Measurements from ENCODE around the gene PLEKHG2. TPM values are rescaled to one million over a fixed set of nuclear protein-coding genes. Genes with fewer than 3 reads are reported as not detected.
A peak's percentile ranks its signal among the peaks of the same experiment; 100 is the strongest.

Gene PLEKHG2
- polyA plus RNA-seq, 2 of the 4 experiments (the other 2 are of a cell fraction), result 21.6 to 41.7 TPM

DNA sequence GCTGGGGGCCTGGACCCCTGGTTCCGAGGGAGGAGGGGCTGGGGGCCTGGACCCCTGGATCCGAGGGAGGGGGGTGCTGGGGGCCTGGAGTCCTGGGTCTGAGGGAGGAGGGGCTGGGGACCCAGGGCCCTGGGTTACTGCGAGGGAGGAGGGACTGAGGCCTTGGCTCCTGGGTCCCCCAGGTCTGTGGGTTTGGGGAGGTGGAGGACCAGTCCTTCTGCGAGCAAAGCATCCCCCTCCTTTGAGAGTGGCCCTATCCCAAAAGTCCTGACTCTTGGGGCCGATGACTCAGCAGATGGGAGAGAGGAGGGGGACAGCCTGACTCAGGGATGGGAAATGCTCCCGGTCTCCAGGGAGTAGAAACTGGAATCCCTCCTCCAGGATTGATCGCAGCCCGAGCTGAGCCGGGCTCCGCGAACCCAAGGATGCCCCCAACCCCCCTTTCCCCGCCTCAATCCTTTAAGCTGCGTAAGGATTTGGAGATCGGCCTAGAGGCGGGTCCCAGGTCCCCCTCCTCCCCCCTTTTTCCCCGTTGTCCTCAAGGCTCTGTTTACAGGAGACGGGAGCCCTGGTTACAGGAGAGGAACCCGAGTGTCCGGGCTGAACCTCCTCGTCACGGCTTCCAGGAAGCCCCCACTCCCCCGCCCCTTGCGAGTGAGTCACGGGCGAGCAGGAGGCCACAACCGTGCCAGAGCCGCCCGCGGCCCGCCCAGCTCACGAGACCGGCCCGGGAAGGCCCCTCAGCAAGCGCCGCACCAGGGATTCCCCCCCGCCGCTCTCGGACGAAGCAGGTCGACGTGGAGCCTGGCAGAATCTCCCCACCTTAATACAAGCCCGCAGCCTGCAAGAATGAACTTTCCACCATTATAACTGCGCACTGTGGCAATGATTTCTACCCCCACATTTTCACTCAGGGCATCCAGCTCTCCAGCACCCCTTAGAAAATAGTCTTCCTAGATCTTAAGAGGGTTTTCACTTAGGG lies 8.8 kb upstream of the PLEKHG2 start (continued):
- TF ChIP-seq RNF2 (IDR thresholded peaks at IDR 0.05; ENCODE audit: borderline replicate concordance, low read depth) (no peak), BHLHE40 (IDR thresholded peaks at IDR 0.05; ENCODE audit: low read depth, low read length) (peak; percentile 100)

DNA sequence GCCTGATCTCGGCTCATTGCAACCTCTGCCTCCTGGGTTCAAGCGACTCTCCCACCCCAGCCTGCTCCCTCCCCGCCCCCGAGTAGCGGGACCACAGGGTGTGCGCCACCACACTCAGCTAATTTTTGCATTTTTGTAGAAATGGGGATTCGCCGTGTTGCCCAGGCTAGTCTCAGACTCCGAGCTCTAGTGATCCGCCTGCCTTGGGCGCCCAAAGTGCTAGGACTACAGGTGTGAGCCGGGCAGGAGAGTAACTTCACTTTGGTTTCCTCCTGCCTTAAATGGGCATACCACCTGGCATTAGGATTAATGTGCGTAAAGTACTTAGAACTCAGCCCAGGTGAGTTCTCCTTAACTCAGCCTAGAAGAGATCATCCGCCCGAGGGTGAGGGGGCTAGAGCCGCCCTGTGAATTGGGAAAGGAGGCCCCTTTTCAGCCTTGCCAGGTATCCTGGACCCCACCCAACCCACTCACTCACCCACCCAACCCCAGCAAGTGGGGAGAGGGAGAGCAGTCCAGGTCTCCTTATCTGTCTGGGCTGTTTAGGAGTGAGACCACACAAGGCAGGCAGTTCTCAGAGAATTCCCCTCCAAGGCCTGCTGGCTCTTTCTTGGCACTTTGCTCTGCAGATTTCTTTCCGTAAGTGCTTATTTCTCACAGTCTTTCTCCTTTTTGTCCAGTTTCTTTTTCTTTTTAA lies 7.1 kb upstream of the PLEKHG2 start:
- TF ChIP-seq, protein P1, sequence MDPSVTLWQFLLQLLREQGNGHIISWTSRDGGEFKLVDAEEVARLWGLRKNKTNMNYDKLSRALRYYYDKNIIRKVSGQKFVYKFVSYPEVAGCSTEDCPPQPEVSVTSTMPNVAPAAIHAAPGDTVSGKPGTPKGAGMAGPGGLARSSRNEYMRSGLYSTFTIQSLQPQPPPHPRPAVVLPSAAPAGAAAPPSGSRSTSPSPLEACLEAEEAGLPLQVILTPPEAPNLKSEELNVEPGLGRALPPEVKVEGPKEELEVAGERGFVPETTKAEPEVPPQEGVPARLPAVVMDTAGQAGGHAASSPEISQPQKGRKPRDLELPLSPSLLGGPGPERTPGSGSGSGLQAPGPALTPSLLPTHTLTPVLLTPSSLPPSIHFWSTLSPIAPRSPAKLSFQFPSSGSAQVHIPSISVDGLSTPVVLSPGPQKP (IDR thresholded peaks at IDR 0.05; ENCODE audit: low read depth, low read length), result no peak
- 0 out of 2 replicates have a peak, but pooled peaks have one; percentile 66 for TF ChIP-seq POLR2AphosphoS2 (conservative IDR thresholded peaks at IDR 0.05; ENCODE audit: low read length)
- H3K4me3 ChIP-seq, result no peak overlapping the region
- peak overlapping the region; percentile 95 for H3K4me2 ChIP-seq
- H3K9me3 ChIP-seq, result no peaks in the 10 kb centered on the region
- H3K27ac ChIP-seq, result peak overlapping the region; percentile 94 to 99
- FAIRE-seq (no peak), DNase-seq (ENCODE audit: low read depth in 1 of 2, low spot score in 1 of 2) (peak in 1 of 2 experiments; percentile 33), ATAC-seq (no peak)
- 92% methylated on average over 17 of the region's 17 CpGs for WGBS (ENCODE audit: missing lambda C conversion rate)
- peaks cover 71% of the 10 kb centered on the region for H3K4me1 ChIP-seq
- ChIA-PET POLR2A (interaction anchor here (0.6 to 9.4 kb wide), 10 partner anchors 9 to 758 kb away, joined by 3 to 140 read pairs (median 3); partner anchors contain the start of genes ACTN4, MED29, PAF1 and RPS16), CTCF (interaction anchor here (0.6 to 21.4 kb wide), 7 partner anchors 7 to 63 kb away, joined by 3 to 457 read pairs (median 8); partner anchors contain the start of genes MED29, PAF1, RPS16 and SAMD4B)

DNA sequence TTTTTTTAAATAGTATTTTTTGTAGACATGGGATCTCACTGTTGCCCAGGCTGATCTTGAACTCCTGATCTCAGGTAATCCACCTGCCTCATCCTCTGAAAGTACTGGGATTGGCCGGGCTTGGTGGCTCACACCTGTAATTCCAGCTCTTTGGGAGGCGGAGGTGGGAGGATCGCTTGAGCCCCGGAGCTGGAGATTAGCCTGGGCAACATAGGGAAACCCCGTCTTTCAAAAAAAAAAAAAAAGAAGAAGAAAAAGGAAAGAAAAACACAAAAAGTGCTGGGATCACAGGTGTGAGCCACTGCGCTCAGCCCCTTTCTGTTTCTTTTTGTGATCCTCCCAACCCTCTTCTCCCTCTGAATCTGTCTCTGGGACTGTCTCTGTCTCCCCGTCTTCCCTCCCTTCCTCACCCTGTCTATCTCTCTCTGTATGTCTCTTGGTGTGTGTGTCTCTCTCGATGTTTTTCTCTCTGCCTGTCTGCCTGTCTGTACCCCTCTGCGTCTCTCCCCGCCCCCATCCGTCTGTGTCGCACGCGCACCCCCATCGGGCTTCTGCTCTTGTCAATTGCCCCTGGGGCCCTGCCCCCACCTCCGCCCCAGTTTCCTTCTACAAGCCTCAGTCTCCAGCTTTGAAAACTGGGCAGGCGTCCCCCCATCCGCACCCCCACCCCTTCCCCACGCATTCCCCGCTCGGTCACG lies 6.4 kb upstream of the PLEKHG2 start:
- Histone ChIP-seq H3K4me1 (peaks cover 71% of the 10 kb centered on the region), H3K4me2 (peak overlapping the region; percentile 95), H3K4me3 (peak overlapping the region; percentile 76), H3K9me3 (no peaks in the 10 kb centered on the region), H3K27ac (peak overlapping the region; percentile 94 to 99)
- 0 out of 2 replicates have a peak, but pooled peaks have one; percentile 19 for TF ChIP-seq HOXA7 (CRISPR knock-in tag; IDR thresholded peaks at IDR 0.05)
- no peak for TF ChIP-seq FOSB (CRISPR knock-in tag; IDR thresholded peaks at IDR 0.05)
- TF ChIP-seq TFCP2L1 (CRISPR knock-in tag; IDR thresholded peaks at IDR 0.05), result peak; percentile 84
- no peak for TF ChIP-seq CBX8 (IDR thresholded peaks at IDR 0.05)
- no peak for TF ChIP-seq BHLHE40 (IDR thresholded peaks at IDR 0.05; ENCODE audit: low read depth, low read length)
- no peak for TF ChIP-seq FOSL2 (IDR thresholded peaks at IDR 0.05)
- 0 out of 2 replicates have a peak, but pooled peaks have one; percentile 42 for TF ChIP-seq FOSL2 (CRISPR knock-in tag; IDR thresholded peaks at IDR 0.05)
- peak; percentile 17 for TF ChIP-seq CHD2 (IDR thresholded peaks at IDR 0.05; ENCODE audit: low read length, partially characterized antibody)
- TF ChIP-seq, protein P2, sequence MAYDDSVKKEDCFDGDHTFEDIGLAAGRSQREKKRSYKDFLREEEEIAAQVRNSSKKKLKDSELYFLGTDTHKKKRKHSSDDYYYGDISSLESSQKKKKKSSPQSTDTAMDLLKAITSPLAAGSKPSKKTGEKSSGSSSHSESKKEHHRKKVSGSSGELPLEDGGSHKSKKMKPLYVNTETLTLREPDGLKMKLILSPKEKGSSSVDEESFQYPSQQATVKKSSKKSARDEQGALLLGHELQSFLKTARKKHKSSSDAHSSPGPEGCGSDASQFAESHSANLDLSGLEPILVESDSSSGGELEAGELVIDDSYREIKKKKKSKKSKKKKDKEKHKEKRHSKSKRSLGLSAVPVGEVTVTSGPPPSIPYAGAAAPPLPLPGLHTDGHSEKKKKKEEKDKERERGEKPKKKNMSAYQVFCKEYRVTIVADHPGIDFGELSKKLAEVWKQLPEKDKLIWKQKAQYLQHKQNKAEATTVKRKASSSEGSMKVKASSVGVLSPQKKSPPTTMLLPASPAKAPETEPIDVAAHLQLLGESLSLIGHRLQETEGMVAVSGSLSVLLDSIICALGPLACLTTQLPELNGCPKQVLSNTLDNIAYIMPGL (CRISPR knock-in tag; IDR thresholded peaks at IDR 0.05; ENCODE audit: borderline replicate concordance), result no peak
- no peak for ATAC-seq
- no peak for DNase-seq (ENCODE audit: low read depth in 1 of 2, low spot score in 1 of 2)
- ChIA-PET CTCF (interaction anchor here (1.6 to 21.4 kb wide), 4 partner anchors 8 to 127 kb away, joined by 4 to 457 read pairs (median 76); partner anchors contain the start of genes EID2B and RPS16), POLR2A (interaction anchor here (0.6 to 9.4 kb wide), 13 partner anchors 8 to 445 kb away, joined by 3 to 140 read pairs (median 5); partner anchors contain the start of genes MED29, PAF1, RPS16 and SAMD4B)
- FAIRE-seq, result no peak
- WGBS (ENCODE audit: missing lambda C conversion rate), result 37% methylated on average over 17 of the region's 22 CpGs

All from A549 (cell line).